T-cell (primary cell): Measurements from ENCODE around the gene ACOT12. TPM values are rescaled to one million over a fixed set of nuclear protein-coding genes. Genes with fewer than 3 reads are reported as not detected.
"Not testable (repeated sequence)": the region's sequence is repeated elsewhere in the genome, so short reads cannot be mapped to it uniquely, and the experiment has no call there.

Source experiments
- ATAC-seq, 4 experiments: fragments of 200-7000 bp in 3 of 4; fragments of 150-1000 bp in 1 of 4; cut with Tn5 transposase; replicated peaks in 1 of 4; 1 replicate in 3 of 4; 2 replicates in 1 of 4; pipeline ENCODE4 v1.10.0; 2021; ENCODE audit warnings: moderate library complexity in 3 of 4, mild to moderate bottlenecking in 2 of 4, moderate number of reproducible peaks in 1 of 4
- CTCF ChIA-PET, 2 donors: fragments of 300-600 bp; sonication (Branson Sonifier 250); formaldehyde crosslinking; loops; one replicate each; lab custom pipeline; 2022; ENCODE audit warnings: antibody characterized with exemption in 2 of 2; lab: Charles Lee
- POLR2A ChIA-PET, 2 donors: fragments of 300-600 bp; sonication (Branson Sonifier 250); formaldehyde crosslinking; loops; one replicate each; lab custom pipeline; 2022; ENCODE audit warnings: antibody characterized with exemption in 2 of 2; lab: Charles Lee
- DNase-seq, 35 experiments: peaks; one replicate each; pipeline versions ENCODE4 v3.0.0 to v3.0.0-alpha.2; 2013 to 2023
- H3K27ac ChIP-seq: one replicate; pipeline ENCODE4 v1.5.1; 2013; ENCODE audit warnings: low read length
- H3K27me3 ChIP-seq, 2 experiments: replicated peaks in 1 of 2; 1 replicate in 1 of 2; 2 replicates in 1 of 2; pipeline versions ENCODE4 v1.6.1 to v1.7.0; 2013; ENCODE audit warnings: low read length in 1 of 2, mixed read lengths in 1 of 2; ENCODE audit not compliant: control insufficient read depth in 2 of 2, insufficient read depth in 2 of 2; ENCODE audit errors: extremely low read depth in 1 of 2
- H3K36me3 ChIP-seq, 2 donors: 1 replicate in 1 of 2; 2 replicates in 1 of 2; pipeline versions ENCODE4 v1.6.1 to v1.7.0; 2013; ENCODE audit warnings: low read length in 1 of 2; ENCODE audit not compliant: control insufficient read depth in 2 of 2, insufficient read depth in 1 of 2; ENCODE audit errors: extremely low read depth in 1 of 2
- H3K4me1 ChIP-seq, 2 experiments: 1 replicate in 1 of 2; 2 replicates in 1 of 2; pipeline versions ENCODE4 v1.6.1 to v1.7.0; 2013; ENCODE audit warnings: low read length in 2 of 2, mixed read lengths in 1 of 2; ENCODE audit not compliant: insufficient read depth in 2 of 2, control insufficient read depth in 1 of 2; ENCODE audit errors: extremely low read depth in 1 of 2
- H3K4me3 ChIP-seq, 2 donors: 1 replicate in 1 of 2; 2 replicates in 1 of 2; pipeline versions ENCODE4 v1.5.1 to v1.7.0; 2013; ENCODE audit warnings: mild to moderate bottlenecking in 2 of 2, low read length in 1 of 2, moderate library complexity in 1 of 2; ENCODE audit not compliant: control insufficient read depth in 1 of 2; ENCODE audit errors: extremely low read depth in 1 of 2
- H3K9me3 ChIP-seq: 2 replicates; pipeline ENCODE4 v1.7.0; 2013
- H3K27ac Mint-ChIP-seq, 2 donors: one replicate each; pipeline ENCODE4 v1.8.0; 2020 to 2021; ENCODE audit warnings: mild to moderate bottlenecking in 2 of 2, mixed read lengths in 2 of 2
- H3K27me3 Mint-ChIP-seq, 2 donors: one replicate each; pipeline ENCODE4 v1.8.0; 2021 to 2022; ENCODE audit warnings: mixed read lengths in 2 of 2
- H3K36me3 Mint-ChIP-seq: one replicate; pipeline ENCODE4 v1.8.0; 2021; ENCODE audit warnings: mixed read lengths
- H3K4me1 Mint-ChIP-seq, 3 donors: one replicate each; pipeline ENCODE4 v1.8.0; 2020 to 2022; ENCODE audit warnings: mixed read lengths in 3 of 3, mild to moderate bottlenecking in 1 of 3
- H3K4me3 Mint-ChIP-seq, 3 donors: one replicate each; pipeline ENCODE4 v1.8.0; 2020 to 2022; ENCODE audit warnings: mild to moderate bottlenecking in 3 of 3, mixed read lengths in 3 of 3, moderate library complexity in 3 of 3
- H3K9me3 Mint-ChIP-seq, 3 donors: one replicate each; pipeline ENCODE4 v1.8.0; 2020 to 2022; ENCODE audit warnings: mixed read lengths in 3 of 3
- WGBS: methylation state at CpG from one replicate; pipeline ENCODE4 v1.1.5; 2013; ENCODE audit warnings: missing lambda C conversion rate; ENCODE audit not compliant: insufficient coverage; 5-methylcytosine and 5-hydroxymethylcytosine counted together
- total RNA-seq, 35 experiments: library from RNA in 6 of 35; stranded (reverse) in 6 of 35; fragments of 120-200 nt in 1 of 35; gene quantifications; one replicate each; pipeline versions ENCODE4 v1.2.1 to v1.2.4 and lab custom pipeline; 2013 to 2026

Gene ACOT12
- total RNA-seq, 5 donors from 2014 or later (not counting 1 experiment from before 2014, with no cell fraction given) = 0.22 TPM; not detected in 4

DNA sequence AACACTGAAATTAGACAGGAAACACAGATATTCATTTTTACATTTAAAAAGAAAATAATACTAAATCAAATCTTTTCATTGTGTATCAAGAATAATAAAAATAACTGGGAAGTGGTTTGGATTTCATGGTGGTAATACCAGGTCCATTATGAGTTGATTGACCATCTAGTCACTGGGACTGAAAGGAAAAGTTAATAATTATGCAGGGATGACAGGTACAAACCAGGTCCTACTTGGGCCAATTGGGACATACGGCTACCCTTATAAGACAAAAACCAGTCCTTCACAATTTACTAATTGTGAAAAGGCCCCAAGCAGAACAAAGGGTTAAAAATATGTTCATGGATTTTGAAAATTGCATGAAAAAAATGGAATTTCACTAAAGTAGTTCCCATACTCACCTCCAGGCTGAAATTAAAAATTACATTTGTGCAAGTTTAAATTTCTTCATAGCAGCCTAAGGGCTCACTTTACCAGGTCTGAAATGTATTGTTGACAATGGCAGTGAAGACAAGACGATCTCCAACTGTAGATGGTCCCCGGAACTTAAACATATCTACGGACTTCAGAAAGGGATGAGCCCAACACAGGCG is 48.4 kb downstream of the ACOT12 start:
- no peak for ATAC-seq
- Mint-ChIP-seq H3K4me3 (no peak overlapping the region), H3K9me3 (no peaks in the 10 kb centered on the region), H3K36me3 (no peaks in the 10 kb centered on the region), H3K27ac (no peak overlapping the region), H3K27me3 (no peaks in the 10 kb centered on the region), H3K4me1 (no peaks in the 10 kb centered on the region)
- peaks cover 0 to 3% of the 10 kb centered on the region in 2 experiments for H3K27me3 ChIP-seq
- no peaks in the 10 kb centered on the region for H3K4me1 ChIP-seq
- H3K9me3 ChIP-seq = no peaks in the 10 kb centered on the region
- ChIA-PET POLR2A (no interaction called here), CTCF (no interaction called here)
- no peak overlapping the region for H3K27ac ChIP-seq
- no CpG with 5 or more reads among the region's 5 CpGs for WGBS
- no peaks in the 10 kb centered on the region for H3K36me3 ChIP-seq
- no peak for DNase-seq
- no peak overlapping the region for H3K4me3 ChIP-seq

DNA sequence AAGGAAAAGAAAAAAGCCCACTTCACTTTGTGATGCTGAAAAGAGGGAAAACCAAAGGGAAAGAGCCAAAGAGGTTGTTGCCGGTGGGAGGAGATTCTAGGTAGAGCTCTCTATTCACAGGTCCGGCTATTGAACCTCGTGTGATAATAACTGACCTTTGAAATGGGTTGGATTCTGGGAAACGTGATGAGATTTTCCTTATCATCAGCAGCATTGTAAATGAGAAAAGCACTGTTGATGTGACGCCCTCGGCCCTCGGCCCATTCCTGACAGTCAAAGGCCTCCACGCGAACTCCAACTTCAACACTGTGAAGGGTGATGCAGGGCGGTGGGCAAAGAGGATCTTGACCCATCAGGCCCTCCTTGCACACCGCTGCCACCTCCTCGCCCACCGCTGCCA is 49.2 kb downstream of the ACOT12 start:
- POLR2A ChIA-PET = no interaction called here

DNA sequence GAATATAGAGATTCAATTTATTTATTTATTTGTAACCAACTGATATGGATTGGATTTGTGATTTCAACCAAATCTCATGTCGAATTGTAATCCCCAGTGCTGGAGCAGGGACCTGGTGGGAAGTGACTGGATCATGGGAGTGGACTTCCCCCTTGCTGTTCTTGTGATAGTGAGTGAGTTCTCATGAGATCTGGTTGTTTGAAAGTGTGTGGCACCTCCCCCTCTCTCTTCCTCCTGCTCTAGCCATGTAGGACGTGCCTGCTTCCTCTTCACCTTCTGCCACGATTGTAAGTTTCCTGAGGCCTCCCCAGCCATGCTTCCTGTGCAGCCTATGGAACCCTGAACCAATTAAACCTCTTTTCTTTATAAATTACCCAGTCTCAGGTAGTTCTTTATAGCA is 55.7 kb downstream of the ACOT12 start:
- H3K36me3 Mint-ChIP-seq, H3K27me3 ChIP-seq, POLR2A ChIA-PET, H3K9me3 Mint-ChIP-seq, H3K4me1 Mint-ChIP-seq, DNase-seq, H3K27ac Mint-ChIP-seq, H3K4me1 ChIP-seq, H3K4me3 Mint-ChIP-seq, H3K9me3 ChIP-seq, H3K27ac ChIP-seq, H3K4me3 ChIP-seq, H3K36me3 ChIP-seq, H3K27me3 Mint-ChIP-seq, ATAC-seq: not testable (repeated sequence)
- CTCF ChIA-PET = interaction anchor here in 1 of 2 donors (0.6 kb wide), 1 partner anchor 628 kb away, joined by 3 read pairs; no protein-coding TSS in a partner anchor
- no CpG with 5 or more reads among the region's 3 CpGs for WGBS

More for the DNA sequence above, 49.2 kb downstream of the ACOT12 start:
- ATAC-seq (no peak), DNase-seq (no peak)
- Histone ChIP-seq H3K27me3 (peaks cover 0 to 6% of the 10 kb centered on the region in 2 experiments), H3K27ac (no peak overlapping the region), H3K36me3 (no peaks in the 10 kb centered on the region), H3K9me3 (no peaks in the 10 kb centered on the region), H3K4me1 (no peaks in the 10 kb centered on the region), H3K4me3 (no peak overlapping the region)
- Mint-ChIP-seq H3K9me3 (no peaks in the 10 kb centered on the region), H3K27me3 (no peaks in the 10 kb centered on the region), H3K4me3 (no peak overlapping the region), H3K36me3 (no peaks in the 10 kb centered on the region), H3K27ac (no peak overlapping the region), H3K4me1 (no peaks in the 10 kb centered on the region)
- CTCF ChIA-PET = no interaction called here
- WGBS = 100% methylated on average over 9 of the region's 13 CpGs

DNA sequence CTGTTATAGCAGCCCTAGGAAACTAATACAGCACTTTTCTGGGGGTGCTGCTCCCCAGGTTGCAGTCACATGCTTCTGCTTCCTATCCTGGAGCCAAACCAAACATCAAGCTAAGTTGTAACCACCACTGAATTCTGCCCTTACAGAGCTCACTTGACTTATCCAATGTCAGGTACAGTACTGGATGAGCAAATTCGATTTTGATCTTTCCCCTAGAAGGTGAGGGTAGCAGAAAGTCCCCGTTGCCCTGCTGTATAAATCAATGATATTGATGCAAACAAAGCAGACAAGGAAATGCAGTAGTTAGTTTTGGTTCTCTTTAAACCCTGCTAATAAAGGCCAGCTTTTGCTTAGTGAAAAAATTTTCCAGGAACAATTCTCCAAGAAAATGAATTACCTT is 56.1 kb downstream of the ACOT12 start:
- ChIA-PET CTCF (interaction anchor here in 1 of 2 donors (0.6 kb wide), 1 partner anchor 629 kb away, joined by 3 read pairs; no protein-coding TSS in a partner anchor), POLR2A (no interaction called here)
- no peak overlapping the region for H3K27ac Mint-ChIP-seq

DNA sequence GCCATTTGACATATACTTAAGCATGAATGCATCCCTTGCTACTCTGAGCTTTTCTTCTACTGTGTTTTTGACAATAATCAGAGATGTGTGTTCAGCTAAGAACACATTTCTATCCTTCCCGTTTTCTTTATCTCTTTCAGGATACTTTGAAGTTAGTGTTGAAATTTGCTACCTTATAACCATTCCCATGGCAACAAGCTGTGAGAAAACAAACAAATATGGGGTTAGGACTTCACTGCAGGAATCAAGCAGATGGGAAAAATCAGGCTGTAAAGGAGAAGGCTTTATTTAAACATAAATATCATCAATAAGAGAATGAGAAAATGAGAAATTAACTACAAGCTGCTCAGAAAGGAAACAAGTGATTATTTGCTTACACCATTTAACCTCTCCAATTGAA is 57.4 kb downstream of the ACOT12 start:
- Mint-ChIP-seq H3K27me3 (peaks cover 0 to 4% of the 10 kb centered on the region in 2 donors), H3K27ac (no peak overlapping the region), H3K9me3 (peaks cover 0 to 3% (median 2%) of the 10 kb centered on the region in 3 donors), H3K4me3 (no peak overlapping the region), H3K36me3 (no peaks in the 10 kb centered on the region), H3K4me1 (no peaks in the 10 kb centered on the region)
- H3K4me3 ChIP-seq = no peak overlapping the region
- H3K9me3 ChIP-seq = no peaks in the 10 kb centered on the region
- H3K27me3 ChIP-seq = peaks cover 0 to 5% of the 10 kb centered on the region in 2 experiments
- no peaks in the 10 kb centered on the region for H3K4me1 ChIP-seq
- ChIA-PET CTCF (no interaction called here), POLR2A (no interaction called here)
- no peak overlapping the region for H3K27ac ChIP-seq
- ATAC-seq = no peak
- no CpG with 5 or more reads among the region's 1 CpG for WGBS
- DNase-seq = no peak
- no peaks in the 10 kb centered on the region for H3K36me3 ChIP-seq

More for the DNA sequence above, 56.1 kb downstream of the ACOT12 start:
- DNase-seq (no peak), ATAC-seq (no peak)
- H3K4me3 Mint-ChIP-seq = no peak overlapping the region
- Histone ChIP-seq H3K27ac (no peak overlapping the region), H3K27me3 (peaks cover 0 to 6% of the 10 kb centered on the region in 2 experiments), H3K4me1 (no peaks in the 10 kb centered on the region), H3K9me3 (no peaks in the 10 kb centered on the region), H3K4me3 (no peak overlapping the region), H3K36me3 (no peaks in the 10 kb centered on the region)
- 83% methylated on average over 1 of the region's 2 CpGs for WGBS
- no peaks in the 10 kb centered on the region for H3K36me3 Mint-ChIP-seq
- peaks cover 0 to 3% (median 2%) of the 10 kb centered on the region in 3 donors for H3K9me3 Mint-ChIP-seq
- H3K27me3 Mint-ChIP-seq = peaks cover 0 to 4% of the 10 kb centered on the region in 2 donors
- no peaks in the 10 kb centered on the region for H3K4me1 Mint-ChIP-seq

DNA sequence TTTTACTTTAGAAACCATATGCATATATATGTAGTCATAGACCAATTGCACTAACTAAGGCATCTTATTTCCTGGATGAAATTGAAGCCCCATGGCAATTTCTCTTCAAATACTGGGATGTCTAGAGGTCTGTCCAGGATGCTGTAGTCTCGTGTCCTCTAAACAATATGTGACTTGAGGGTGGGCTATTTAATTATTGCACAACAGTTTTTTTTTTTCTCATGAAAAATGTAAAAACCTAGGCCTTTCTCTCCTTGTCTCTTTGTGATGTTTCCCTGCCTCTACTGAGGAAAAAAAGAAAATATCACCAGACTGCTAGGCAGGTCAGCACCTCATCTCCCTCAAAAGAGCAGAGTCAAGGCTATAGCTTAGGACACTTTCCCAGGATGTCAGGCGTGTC is 58.0 kb downstream of the ACOT12 start:
- Mint-ChIP-seq H3K4me3 (no peak overlapping the region), H3K27ac (no peak overlapping the region), H3K9me3 (peaks cover 0 to 3% (median 2%) of the 10 kb centered on the region in 3 donors), H3K36me3 (no peaks in the 10 kb centered on the region), H3K4me1 (no peaks in the 10 kb centered on the region), H3K27me3 (peaks cover 0 to 4% of the 10 kb centered on the region in 2 donors)
- WGBS = 57% methylated on average over 1 of the region's 2 CpGs
- no peaks in the 10 kb centered on the region for H3K4me1 ChIP-seq
- CTCF ChIA-PET = no interaction called here
- POLR2A ChIA-PET = no interaction called here
- no peak overlapping the region for H3K4me3 ChIP-seq
- peaks cover 0 to 5% of the 10 kb centered on the region in 2 experiments for H3K27me3 ChIP-seq
- no peaks in the 10 kb centered on the region for H3K9me3 ChIP-seq
- no peaks in the 10 kb centered on the region for H3K36me3 ChIP-seq
- ATAC-seq = no peak
- no peak for DNase-seq
- no peak overlapping the region for H3K27ac ChIP-seq
